A549 treated with CORT108297 at 1 μM for 4 hours (cell line): ENCODE data around the gene BPI. TPM values are rescaled to one million over a fixed set of nuclear protein-coding genes. Genes with fewer than 3 reads are reported as not detected.

ENCODE experiments used
- total RNA-seq: library from RNA; stranded (reverse); fragments of 200-300 nt; extraction: Qiagen RNA extraction; gene quantifications from 5 replicates; pipeline ENCODE4 v1.2.3, GENCODE V29; 2022

The BPI gene
- total RNA-seq, result not detected in 5 replicates

DNA sequence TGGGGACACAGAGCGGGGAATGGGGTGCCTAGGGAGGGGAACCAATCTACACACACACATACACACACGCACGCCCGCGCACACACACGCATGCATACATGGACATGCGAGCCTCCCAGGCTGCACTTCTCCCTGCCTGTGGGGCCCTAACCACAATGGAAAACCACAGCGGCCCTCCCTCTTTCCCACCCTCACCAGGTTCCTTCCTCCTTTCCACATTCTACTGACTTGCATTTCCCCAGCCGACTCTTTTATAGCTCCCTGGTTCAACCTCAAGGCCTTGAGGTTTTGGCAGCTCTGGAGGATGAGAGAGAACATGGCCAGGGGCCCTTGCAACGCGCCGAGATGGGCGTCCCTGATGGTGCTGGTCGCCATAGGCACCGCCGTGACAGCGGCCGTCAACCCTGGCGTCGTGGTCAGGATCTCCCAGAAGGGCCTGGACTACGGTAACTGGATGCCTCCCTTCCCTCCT, at the start of gene BPI:
Gene BPI (plus strand): TSS at position 249 of the 472 bp plus-strand sequence. CDS start 68 bp downstream, at position 317.

DNA sequence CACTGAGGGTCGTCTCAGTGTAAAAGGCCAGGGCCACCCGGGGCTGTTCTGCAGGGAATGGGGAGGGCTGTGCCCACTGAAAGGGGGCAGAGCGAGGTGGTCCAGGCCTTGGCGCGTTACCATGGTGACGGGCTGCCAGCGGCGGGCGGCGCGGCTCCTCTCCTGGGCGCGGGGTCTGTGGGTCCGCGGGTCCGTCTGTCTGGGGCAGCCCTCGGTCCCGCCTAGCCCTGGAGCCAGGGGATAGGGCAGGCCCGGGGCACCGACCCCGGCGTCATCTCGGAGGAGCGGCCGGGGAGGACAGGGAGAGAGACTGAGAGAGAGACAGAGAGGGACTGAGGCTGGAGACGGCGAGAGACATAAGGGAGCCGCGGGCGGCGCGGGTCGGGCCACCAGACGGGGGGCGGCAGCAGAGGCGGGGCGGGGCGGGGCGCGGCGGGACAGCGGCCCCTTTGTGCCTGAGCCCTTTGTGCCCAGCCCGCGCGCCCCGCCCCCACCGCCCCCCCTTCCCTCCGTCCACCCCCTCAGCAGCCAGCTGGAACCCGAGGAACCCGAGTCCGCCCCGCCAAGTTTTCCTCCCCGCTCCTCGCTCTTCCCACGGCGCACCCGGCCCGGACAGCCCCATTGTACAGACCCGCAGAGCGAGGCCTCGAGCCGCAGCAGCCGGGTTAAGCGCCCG, 43.4 kb upstream of the BPI start, which contains the start of gene KIAA1755:
Gene KIAA1755 (minus strand): TSS at position 358 of the 676 bp plus-strand sequence. CDS start 235 bp downstream, at position 123.

DNA sequence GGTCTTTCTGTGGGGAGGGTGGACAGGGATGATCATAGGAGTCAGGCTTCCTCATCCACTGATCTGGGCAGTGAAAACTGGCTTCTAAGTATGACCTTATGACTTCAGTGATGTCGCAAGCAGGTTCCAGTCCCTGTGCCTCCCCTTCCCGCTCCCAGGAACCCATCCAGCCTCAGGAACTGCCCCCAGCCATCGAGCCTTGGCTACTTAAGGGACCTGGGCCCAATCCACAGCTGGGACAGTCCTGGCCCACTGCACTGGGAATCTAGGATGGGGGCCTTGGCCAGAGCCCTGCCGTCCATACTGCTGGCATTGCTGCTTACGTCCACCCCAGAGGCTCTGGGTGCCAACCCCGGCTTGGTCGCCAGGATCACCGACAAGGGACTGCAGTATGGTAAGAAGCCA, 42.3 kb downstream of the BPI start, which contains the start of gene LBP:
Gene LBP (plus strand): TSS at position 236 of the 405 bp plus-strand sequence. CDS start 35 bp downstream, at position 271.

Other genes with a start within 250 kb of the BPI start
- 302 to 496 TPM (median 426 TPM) in 5 replicates for gene TGM2, start 138.9 kb upstream of the BPI start, total RNA-seq
- 0.06 to 0.19 TPM (median 0.13 TPM) in 5 replicates for gene KIAA1755, start 43.4 kb upstream of the BPI start, total RNA-seq
- gene LBP, start 42.3 kb downstream of the BPI start, total RNA-seq, result 0.97 to 1.8 TPM (median 1.2 TPM) in 5 replicates
- gene SNHG17, start 131.2 kb downstream of the BPI start, total RNA-seq, result 171 to 205 TPM (median 198 TPM) in 5 replicates
- gene RALGAPB, start 168.7 kb downstream of the BPI start, total RNA-seq, result 11.9 to 17.4 TPM (median 16.5 TPM) in 5 replicates